AG10803 (cell line): ENCODE data around the gene SNX13.
"Not testable (repeated sequence)": the region's sequence is repeated elsewhere in the genome, so short reads cannot be mapped to it uniquely, and the experiment has no call there.

Source experiments
- DNase-seq: peaks from one replicate; pipeline ENCODE4 v3.0.0; 2010; ENCODE audit warnings: low read depth
- H3K4me3 ChIP-seq: 2 replicates; pipeline ENCODE4 v1.5.1; 2011; ENCODE audit warnings: mild to moderate bottlenecking, low read length, control low read depth
- CTCF ChIP-seq: conservative IDR thresholded peaks from 2 replicates; pipeline ENCODE4 v1.5.1; 2011; ENCODE audit warnings: mild to moderate bottlenecking, low read length, control low read depth, inconsistent platforms

Gene SNX13

DNA sequence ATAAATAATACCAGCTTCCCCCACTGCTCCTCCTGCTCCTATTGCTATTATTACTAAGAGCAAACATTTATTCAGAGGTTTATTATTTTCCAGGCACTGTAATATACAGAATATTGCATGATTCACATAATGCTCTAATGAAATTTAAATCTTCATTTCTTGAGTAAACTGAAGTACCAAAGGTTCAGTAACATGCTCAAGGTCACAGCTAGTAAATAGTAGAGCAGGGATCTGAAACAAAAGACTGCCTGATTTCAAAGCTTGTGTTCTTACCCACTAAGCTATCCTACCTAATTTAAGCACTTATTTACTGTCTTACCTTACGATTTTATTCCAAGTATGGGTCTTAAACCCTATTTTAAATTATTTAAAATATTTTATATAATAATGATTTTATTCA is 126.2 kb downstream of the SNX13 start:
- no peak overlapping the region for H3K4me3 ChIP-seq
- DNase-seq = no peak
- no peak for TF ChIP-seq CTCF

DNA sequence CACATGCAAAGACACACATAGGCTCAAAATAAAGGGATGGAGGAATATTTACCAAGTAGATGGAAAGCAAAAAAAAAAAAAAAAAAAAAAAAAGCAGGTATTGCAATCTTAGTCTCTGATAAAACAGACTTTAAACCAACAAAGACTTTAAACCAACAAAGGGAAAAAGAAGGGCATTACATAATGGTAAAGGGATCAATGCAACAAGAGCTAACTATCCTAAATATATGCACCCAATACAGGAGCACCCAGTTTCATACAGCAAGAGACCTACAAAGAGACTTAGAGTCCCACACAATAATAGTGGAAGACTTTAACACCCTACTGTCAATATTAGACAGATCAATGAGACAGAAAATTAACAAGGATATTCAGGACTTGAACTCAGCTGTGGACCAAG is 131.1 kb downstream of the SNX13 start:
- not testable (repeated sequence) for H3K4me3 ChIP-seq, DNase-seq

DNA sequence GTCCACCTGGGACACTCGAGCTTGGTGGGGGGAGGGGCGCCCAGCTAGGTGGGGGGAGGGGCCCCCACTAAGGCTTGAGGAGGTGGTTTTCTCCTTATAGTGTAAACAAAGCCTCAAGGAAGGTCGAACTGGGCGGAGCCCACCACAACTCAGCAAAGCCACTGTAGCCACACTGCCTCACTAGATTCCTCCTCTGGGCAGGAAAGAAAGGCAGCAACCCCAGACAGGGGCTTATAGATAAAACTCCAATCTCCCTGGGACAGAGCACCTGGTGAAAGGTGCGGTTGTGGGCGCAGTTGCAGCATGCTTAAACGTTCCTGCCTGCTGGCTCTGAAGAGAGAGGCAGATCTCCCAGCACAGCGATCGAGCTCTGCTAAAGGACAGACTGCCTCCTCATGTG is 133.1 kb downstream of the SNX13 start:
- no peak for TF ChIP-seq CTCF
- no peak for DNase-seq

GRCh38 chr7:17806631-17807030 is 133.7 kb downstream of the SNX13 start:
- H3K4me3 ChIP-seq = no peak overlapping the region
- no peak for DNase-seq
- no peak for TF ChIP-seq CTCF

More for the DNA sequence above, 133.1 kb downstream of the SNX13 start:
- H3K4me3 ChIP-seq = no peak overlapping the region

DNA sequence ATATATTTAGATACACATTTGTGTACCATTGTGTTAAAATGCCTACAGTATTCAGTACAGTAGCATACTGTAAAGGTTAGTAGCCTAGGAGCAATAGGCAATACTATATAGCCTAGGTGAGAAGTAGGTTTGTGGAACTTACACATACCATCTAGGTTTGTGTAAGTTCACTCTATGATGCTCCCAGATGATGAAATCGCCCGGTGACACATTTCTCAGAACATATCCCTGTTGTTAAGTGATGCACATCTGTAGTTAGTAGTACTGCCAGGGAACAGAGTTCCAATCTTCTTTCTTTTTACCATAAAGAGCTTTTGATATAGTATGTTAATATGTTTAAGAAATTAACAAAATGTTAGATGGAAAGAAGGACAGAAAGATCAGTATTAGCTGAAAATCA is 138.2 kb downstream of the SNX13 start:
- no peak for TF ChIP-seq CTCF
- no peak overlapping the region for H3K4me3 ChIP-seq
- peak; percentile 3 for DNase-seq

- no peak for DNase-seq
- no peak for TF ChIP-seq CTCF
Observed at GRCh38 chr7:17792075-17792936, 148.0 kb downstream of the SNX13 start.

GRCh38 chr7:17787257-17787656 is 153.0 kb downstream of the SNX13 start:
- DNase-seq = no peak
- no peak for TF ChIP-seq CTCF
- no peak overlapping the region for H3K4me3 ChIP-seq

More at GRCh38 chr7:17792075-17792936, 148.0 kb downstream of the SNX13 start:
- H3K4me3 ChIP-seq = no peak overlapping the region
